CD4-positive, alpha-beta T cell treated with Interleukin-17A for 4 hours (primary cell): ENCODE results near the gene OR52E4.

Experiments used
- DNase-seq: peaks from one replicate; pipeline ENCODE4 v3.0.0-alpha.2; 2020; ENCODE audit warnings: mixed read lengths

Gene OR52E4

GRCh38 chr11:5880329-5880728 is at the start of gene OR52E4:
OR52E4 (plus strand) TSS chr11:5880629; CDS start chr11:5884293, 3,664 bp downstream.
- no peak for DNase-seq

- no peak for DNase-seq
Observed at GRCh38 chr11:5831196-5831829, 49.1 kb upstream of the OR52E4 start.

GRCh38 chr11:5833446-5833845 is 47.0 kb upstream of the OR52E4 start:
- no peak for DNase-seq

GRCh38 chr11:5837695-5838094 is 42.7 kb upstream of the OR52E4 start:
- no peak for DNase-seq

GRCh38 chr11:5841797-5842196 is 38.6 kb upstream of the OR52E4 start, which contains the start of gene OR52E6:
OR52E6 (minus strand) TSS chr11:5841897; CDS start chr11:5841897, 0 bp downstream.
- no peak for DNase-seq

- no peak for DNase-seq
Observed at GRCh38 chr11:5846701-5847100, 33.7 kb upstream of the OR52E4 start.

- DNase-seq, result no peak
Observed at GRCh38 chr11:5847711-5848110, 32.7 kb upstream of the OR52E4 start.

GRCh38 chr11:5851002-5851401 is 29.4 kb upstream of the OR52E4 start:
- DNase-seq, result no peak

GRCh38 chr11:5857590-5857989 is 22.8 kb upstream of the OR52E4 start, which contains the start of gene OR52E8:
OR52E8 (minus strand) TSS chr11:5857690; CDS start chr11:5857690, 0 bp downstream.
- no peak for DNase-seq

- DNase-seq, result no peak
Observed at GRCh38 chr11:5865826-5866225, 14.6 kb upstream of the OR52E4 start.

- DNase-seq, result no peak
Observed at GRCh38 chr11:5878564-5878963, 1.9 kb upstream of the OR52E4 start.

- no peak for DNase-seq
Observed at GRCh38 chr11:5881756-5882155, 1.3 kb downstream of the OR52E4 start.

GRCh38 chr11:5887172-5887571 is 6.7 kb downstream of the OR52E4 start:
- no peak for DNase-seq

- DNase-seq, result no peak
Observed at GRCh38 chr11:5887661-5888060, 7.2 kb downstream of the OR52E4 start.

GRCh38 chr11:5891216-5891800 is 10.9 kb downstream of the OR52E4 start:
- no peak for DNase-seq

GRCh38 chr11:5892908-5893307 is 12.5 kb downstream of the OR52E4 start, which contains the start of gene OR52E5:
OR52E5 (plus strand) TSS chr11:5893208; CDS start chr11:5900777, 7,569 bp downstream.
- no peak for DNase-seq

- no peak for DNase-seq
Observed at GRCh38 chr11:5899534-5899933, 19.1 kb downstream of the OR52E4 start.

GRCh38 chr11:5910540-5910939 is 30.1 kb downstream of the OR52E4 start:
- DNase-seq, result no peak

- DNase-seq, result no peak
Observed at GRCh38 chr11:5922749-5923426, 42.5 kb downstream of the OR52E4 start.

GRCh38 chr11:5923427-5923776 is 43.0 kb downstream of the OR52E4 start:
- DNase-seq, result no peak

GRCh38 chr11:5923794-5924193 is 43.4 kb downstream of the OR52E4 start:
- no peak for DNase-seq

- no peak for DNase-seq
Observed at GRCh38 chr11:5928271-5928670, 47.8 kb downstream of the OR52E4 start.

GRCh38 chr11:5928811-5929210 is 48.4 kb downstream of the OR52E4 start:
- no peak for DNase-seq
